HepG2 (cell line): ENCODE measurements around the gene PYURF. TPM values are rescaled to one million over a fixed set of nuclear protein-coding genes. Genes with fewer than 3 reads are reported as not detected.
A peak's percentile ranks its signal among the peaks of the same experiment; 100 is the strongest.

Source experiments
- DNMT1 ChIP-seq: sonication (generic); formaldehyde crosslinking; IDR thresholded peaks from 2 replicates; pipeline ENCODE4 v1.5.1; 2020; ENCODE audit warnings: mild to moderate bottlenecking, missing genetic modification reagents
- FIP1L1 ChIP-seq: fragments of 200-400 bp; formaldehyde crosslinking; IDR thresholded peaks from 2 replicates; pipeline ENCODE4 v1.6.1; 2018; ENCODE audit warnings: low read depth, mild to moderate bottlenecking, low read length, moderate library complexity, borderline replicate concordance; ENCODE audit not compliant: insufficient read depth
- HDAC1 ChIP-seq: sonication (generic); formaldehyde crosslinking; IDR thresholded peaks from 2 replicates; pipeline ENCODE4 v1.5.1; 2020; ENCODE audit warnings: mild to moderate bottlenecking, missing genetic modification reagents
- IKZF1 ChIP-seq: fragments of 450-650 bp; IDR thresholded peaks from 2 replicates; pipeline ENCODE4 v1.7.1; 2016
- MED13 ChIP-seq: sonication (generic); formaldehyde crosslinking; IDR thresholded peaks from 2 replicates; pipeline ENCODE4 v1.5.0; 2020; ENCODE audit warnings: missing genetic modification reagents
- MYC ChIP-seq: sonication (generic); formaldehyde crosslinking; IDR thresholded peaks from 2 replicates; pipeline ENCODE4 v1.9.0; 2021; ENCODE audit warnings: missing genetic modification reagents, borderline replicate concordance
- NFYC ChIP-seq: IDR thresholded peaks from 2 replicates; pipeline ENCODE4 v1.6.1; 2016; ENCODE audit warnings: missing genetic modification reagents, missing compliant biosample characterization
- NPAS2 ChIP-seq: sonication (generic); formaldehyde crosslinking; IDR thresholded peaks from 2 replicates; pipeline ENCODE4 v1.8.0; 2022; ENCODE audit warnings: mild to moderate bottlenecking, missing genetic modification reagents, borderline replicate concordance
- TARDBP ChIP-seq: sonication (generic); formaldehyde crosslinking; IDR thresholded peaks from 2 replicates; pipeline ENCODE4 v1.8.0; 2022; ENCODE audit warnings: mild to moderate bottlenecking, missing genetic modification reagents
- TFE3 ChIP-seq: IDR thresholded peaks from 2 replicates; pipeline ENCODE4 v1.6.1; 2016
- THAP8 ChIP-seq: sonication (generic); formaldehyde crosslinking; IDR thresholded peaks from 2 replicates; pipeline ENCODE4 v1.5.1; 2020; ENCODE audit warnings: missing genetic modification reagents, mild to moderate bottlenecking, borderline replicate concordance
- U2AF1 ChIP-seq: fragments of 200-400 bp; formaldehyde crosslinking; optimal IDR thresholded peaks from 2 replicates; pipeline ENCODE3; 2017; ENCODE audit warnings: mild to moderate bottlenecking, low read depth, low read length
- YEATS2 ChIP-seq: sonication (generic); formaldehyde crosslinking; IDR thresholded peaks from 2 replicates; pipeline ENCODE4 v1.4.0; 2020; ENCODE audit warnings: missing genetic modification reagents, borderline replicate concordance
- ZFP1 ChIP-seq: IDR thresholded peaks from 2 replicates; pipeline ENCODE4 v1.6.1; 2016
- ZMYM4 ChIP-seq: sonication (generic); formaldehyde crosslinking; IDR thresholded peaks from 2 replicates; pipeline ENCODE4 v1.8.1; 2023; ENCODE audit warnings: mild to moderate bottlenecking, missing genetic modification reagents
- ZNF224 ChIP-seq: sonication (generic); formaldehyde crosslinking; IDR thresholded peaks from 2 replicates; pipeline ENCODE4 v1.5.0; 2020; ENCODE audit warnings: mild to moderate bottlenecking, missing genetic modification reagents
- ZNF460 ChIP-seq: sonication (generic); formaldehyde crosslinking; IDR thresholded peaks from 2 replicates; pipeline ENCODE4 v1.5.1; 2020; ENCODE audit warnings: missing genetic modification reagents, mild to moderate bottlenecking, borderline replicate concordance
- ZNF468 ChIP-seq: sonication (generic); formaldehyde crosslinking; IDR thresholded peaks from 2 replicates; pipeline ENCODE4 v1.8.0; 2022; ENCODE audit warnings: mild to moderate bottlenecking, moderate library complexity, missing genetic modification reagents
- ZNF670 ChIP-seq: sonication (generic); formaldehyde crosslinking; IDR thresholded peaks from 2 replicates; pipeline ENCODE4 v1.8.0; 2022; ENCODE audit warnings: mild to moderate bottlenecking, missing genetic modification reagents, borderline replicate concordance
- polyA plus RNA-seq, 8 experiments: library from polyadenylated mRNA; depleted of rRNA in 3 of 8; stranded (reverse) in 7 of 8; unstranded in 1 of 8; fragments of >200 nt; fragmentation: Illumina TruSeq in 4 of 8; extraction: Trizol in 4 of 8; gene quantifications; 2 replicates each; pipeline versions ENCODE4 v1.2.1 to v1.2.3, GENCODE V29; 2011 to 2016; ENCODE audit warnings: low read depth in 4 of 8, missing spikeins in 1 of 8, mixed read lengths in 1 of 8; ENCODE audit not compliant: insufficient read depth in 1 of 8
- total RNA-seq, 5 experiments: library from RNA; depleted of rRNA; stranded (reverse); fragments of >200 nt; fragmentation: Illumina TruSeq; extraction: Trizol; gene quantifications; 2 replicates each; pipeline ENCODE4 v1.2.3, GENCODE V29; 2016; ENCODE audit warnings: low read depth in 1 of 5
- TF ChIP-seq, protein P1 (sequence below): sonication (generic); formaldehyde crosslinking; conservative IDR thresholded peaks from 2 replicates; pipeline ENCODE4 v1.4.0; 2020; ENCODE audit warnings: missing genetic modification reagents
- TF ChIP-seq, protein P2 (sequence below): sonication (generic); formaldehyde crosslinking; IDR thresholded peaks from 2 replicates; pipeline ENCODE4 v1.5.0; 2020; ENCODE audit warnings: mild to moderate bottlenecking, missing genetic modification reagents
- TF ChIP-seq, protein P3 (sequence below): sonication (generic); formaldehyde crosslinking; conservative IDR thresholded peaks from 2 replicates; pipeline ENCODE4 v1.4.0; 2020; ENCODE audit warnings: missing genetic modification reagents

PYURF gene
- total and polyA plus RNA-seq, 2 of the 13 experiments (the other 11 are each of a cell fraction or from before 2014, with no cell fraction given), result 59.9 to 95.2 TPM

DNA sequence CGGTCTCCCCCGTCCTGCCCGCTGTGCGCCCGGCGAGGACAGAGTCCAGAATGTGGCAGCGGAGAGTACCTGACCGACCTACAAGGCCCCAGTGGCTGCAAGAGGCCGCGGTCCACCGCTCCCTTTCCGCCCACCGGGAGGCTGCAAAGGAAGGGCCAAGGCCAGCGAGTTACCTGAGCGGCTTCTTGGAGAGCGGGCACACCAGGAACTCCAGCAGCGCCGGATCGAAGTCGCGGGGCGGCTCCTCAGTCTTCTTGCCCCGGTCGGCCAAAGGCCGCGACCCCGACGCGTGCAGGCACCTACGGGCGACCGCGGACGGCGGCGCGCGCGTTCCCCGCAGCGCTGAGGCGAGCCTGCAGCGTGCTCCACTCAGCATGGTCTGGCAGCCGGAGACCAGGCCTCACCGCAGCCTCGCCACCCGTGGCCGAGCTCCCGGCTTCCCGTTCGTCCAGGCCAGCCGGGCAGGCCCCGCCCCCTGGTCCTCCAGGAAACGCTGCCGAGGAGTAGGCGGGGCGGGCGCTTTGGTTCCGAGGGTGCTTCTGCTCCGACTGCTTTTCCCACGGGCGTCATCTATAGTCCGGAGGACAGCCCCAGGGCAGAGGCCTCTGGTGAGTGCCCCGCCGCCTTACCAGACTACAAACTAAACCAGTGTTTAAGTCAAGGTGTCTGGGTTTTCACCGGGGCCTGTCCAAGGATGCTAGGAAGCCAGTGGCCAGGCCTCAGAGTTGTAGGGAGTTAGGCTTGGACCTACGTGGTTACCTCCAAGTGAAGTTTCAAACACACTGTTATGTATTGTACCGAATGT, at the start of gene PYURF (continued):
- TF ChIP-seq ZNF460 (CRISPR knock-in tag), result peak; percentile 62; the same call in 1 of the 2 replicates
- TF ChIP-seq YEATS2, result peak; percentile 92
- no peak for TF ChIP-seq U2AF1
- peak; percentile 64; the same call in 1 of the 2 replicates for TF ChIP-seq TARDBP (CRISPR knock-in tag)
- TF ChIP-seq TFE3 (CRISPR knock-in tag), result peak; percentile 51
- TF ChIP-seq HDAC1 (CRISPR knock-in tag), result peak; percentile 92
- TF ChIP-seq, protein P1, sequence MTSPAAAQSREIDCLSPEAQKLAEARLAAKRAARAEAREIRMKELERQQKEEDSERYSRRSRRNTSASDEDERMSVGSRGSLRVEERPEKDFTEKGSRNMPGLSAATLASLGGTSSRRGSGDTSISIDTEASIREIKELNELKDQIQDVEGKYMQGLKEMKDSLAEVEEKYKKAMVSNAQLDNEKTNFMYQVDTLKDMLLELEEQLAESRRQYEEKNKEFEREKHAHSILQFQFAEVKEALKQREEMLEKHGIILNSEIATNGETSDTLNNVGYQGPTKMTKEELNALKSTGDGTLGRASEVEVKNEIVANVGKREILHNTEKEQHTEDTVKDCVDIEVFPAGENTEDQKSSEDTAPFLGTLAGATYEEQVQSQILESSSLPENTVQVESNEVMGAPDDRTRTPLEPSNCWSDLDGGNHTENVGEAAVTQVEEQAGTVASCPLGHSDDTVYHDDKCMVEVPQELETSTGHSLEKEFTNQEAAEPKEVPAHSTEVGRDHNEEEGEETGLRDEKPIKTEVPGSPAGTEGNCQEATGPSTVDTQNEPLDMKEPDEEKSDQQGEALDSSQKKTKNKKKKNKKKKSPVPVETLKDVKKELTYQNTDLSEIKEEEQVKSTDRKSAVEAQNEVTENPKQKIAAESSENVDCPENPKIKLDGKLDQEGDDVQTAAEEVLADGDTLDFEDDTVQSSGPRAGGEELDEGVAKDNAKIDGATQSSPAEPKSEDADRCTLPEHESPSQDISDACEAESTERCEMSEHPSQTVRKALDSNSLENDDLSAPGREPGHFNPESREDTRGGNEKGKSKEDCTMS (CRISPR knock-in tag), result no peak
- TF ChIP-seq, protein P2, sequence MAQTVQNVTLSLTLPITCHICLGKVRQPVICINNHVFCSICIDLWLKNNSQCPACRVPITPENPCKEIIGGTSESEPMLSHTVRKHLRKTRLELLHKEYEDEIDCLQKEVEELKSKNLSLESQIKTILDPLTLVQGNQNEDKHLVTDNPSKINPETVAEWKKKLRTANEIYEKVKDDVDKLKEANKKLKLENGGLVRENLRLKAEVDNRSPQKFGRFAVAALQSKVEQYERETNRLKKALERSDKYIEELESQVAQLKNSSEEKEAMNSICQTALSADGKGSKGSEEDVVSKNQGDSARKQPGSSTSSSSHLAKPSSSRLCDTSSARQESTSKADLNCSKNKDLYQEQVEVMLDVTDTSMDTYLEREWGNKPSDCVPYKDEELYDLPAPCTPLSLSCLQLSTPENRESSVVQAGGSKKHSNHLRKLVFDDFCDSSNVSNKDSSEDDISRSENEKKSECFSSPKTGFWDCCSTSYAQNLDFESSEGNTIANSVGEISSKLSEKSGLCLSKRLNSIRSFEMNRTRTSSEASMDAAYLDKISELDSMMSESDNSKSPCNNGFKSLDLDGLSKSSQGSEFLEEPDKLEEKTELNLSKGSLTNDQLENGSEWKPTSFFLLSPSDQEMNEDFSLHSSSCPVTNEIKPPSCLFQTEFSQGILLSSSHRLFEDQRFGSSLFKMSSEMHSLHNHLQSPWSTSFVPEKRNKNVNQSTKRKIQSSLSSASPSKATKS (CRISPR knock-in tag), result peak; percentile 25; the same call in 1 of the 2 replicates
- no peak for TF ChIP-seq IKZF1
- no peak for TF ChIP-seq FIP1L1
- peak; percentile 46; the same call in 1 of the 2 replicates for TF ChIP-seq MED13 (CRISPR knock-in tag)
- peak; percentile 95 for TF ChIP-seq MYC
- TF ChIP-seq THAP8 (CRISPR knock-in tag), result no peak
- TF ChIP-seq ZNF224 (CRISPR knock-in tag), result 0 out of 2 replicates have a peak, but pooled peaks have one; percentile 28
- peak; percentile 98 for TF ChIP-seq ZMYM4 (CRISPR knock-in tag)
- peak; percentile 45 for TF ChIP-seq NFYC (CRISPR knock-in tag)
- TF ChIP-seq ZFP1, result no peak; the same call in 1 of the 2 replicates
- peak; percentile 89 for TF ChIP-seq ZNF670 (CRISPR knock-in tag)
- TF ChIP-seq ZNF468 (CRISPR knock-in tag), result peak; percentile 80; the same call in 1 of the 2 replicates
- no peak for TF ChIP-seq NPAS2
- peak; percentile 80; the same call in 1 of the 2 replicates for TF ChIP-seq DNMT1 (CRISPR knock-in tag)
- TF ChIP-seq, protein P3, sequence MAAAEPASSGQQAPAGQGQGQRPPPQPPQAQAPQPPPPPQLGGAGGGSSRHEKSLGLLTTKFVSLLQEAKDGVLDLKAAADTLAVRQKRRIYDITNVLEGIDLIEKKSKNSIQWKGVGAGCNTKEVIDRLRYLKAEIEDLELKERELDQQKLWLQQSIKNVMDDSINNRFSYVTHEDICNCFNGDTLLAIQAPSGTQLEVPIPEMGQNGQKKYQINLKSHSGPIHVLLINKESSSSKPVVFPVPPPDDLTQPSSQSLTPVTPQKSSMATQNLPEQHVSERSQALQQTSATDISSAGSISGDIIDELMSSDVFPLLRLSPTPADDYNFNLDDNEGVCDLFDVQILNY, result peak; percentile 59; the same call in 1 of the 2 replicates
